ENCODE results near the gene BANF2.
"Not testable (repeated sequence)": the region's sequence is repeated elsewhere in the genome, so short reads cannot be mapped to it uniquely, and the experiment has no call there.

The BANF2 gene

GRCh38 chr20:17762873-17763557 is 63.2 kb downstream of the BANF2 start:
- ChIA-PET POLR2A (ENCODE audit: low non-redundant PET) (no interaction called here), CTCF (no interaction called here)
- no peak overlapping the region for H3K27ac ChIP-seq
- DNase-seq (ENCODE audit: low spot score), result peak; percentile 22
- TF ChIP-seq CTCF (conservative IDR thresholded peaks at IDR 0.05; ENCODE audit: low read depth), result no peak

GRCh38 chr20:17765017-17765416 is 65.3 kb downstream of the BANF2 start:
- H3K27ac ChIP-seq, result no peak overlapping the region
- DNase-seq (ENCODE audit: low spot score), result no peak
- ChIA-PET POLR2A (ENCODE audit: low non-redundant PET) (no interaction called here), CTCF (interaction anchor here (0.6 kb wide), 1 partner anchor 51 kb away, joined by 4 read pairs; no protein-coding TSS in a partner anchor)
- TF ChIP-seq CTCF (conservative IDR thresholded peaks at IDR 0.05; ENCODE audit: low read depth), result no peak

- CTCF ChIA-PET, result interaction anchor here (0.6 kb wide), 1 partner anchor 52 kb away, joined by 4 read pairs; no protein-coding TSS in a partner anchor
- POLR2A ChIA-PET (ENCODE audit: low non-redundant PET), result no interaction called here
- no peak for DNase-seq (ENCODE audit: low spot score)
- no peak overlapping the region for H3K27ac ChIP-seq
- no peak for TF ChIP-seq CTCF (conservative IDR thresholded peaks at IDR 0.05; ENCODE audit: low read depth)
These were observed 65.8 kb downstream of the BANF2 start for GRCh38 chr20:17765584-17765983.

- no peak for TF ChIP-seq CTCF (conservative IDR thresholded peaks at IDR 0.05; ENCODE audit: low read depth)
- POLR2A ChIA-PET (ENCODE audit: low non-redundant PET), result no interaction called here
- CTCF ChIA-PET, result no interaction called here
- no peak for DNase-seq (ENCODE audit: low spot score)
- H3K27ac ChIP-seq, result no peak overlapping the region
These were observed 66.5 kb downstream of the BANF2 start for GRCh38 chr20:17766226-17766625.

GRCh38 chr20:17767624-17768023 is 67.9 kb downstream of the BANF2 start:
- POLR2A ChIA-PET (ENCODE audit: low non-redundant PET), result no interaction called here
- TF ChIP-seq CTCF (conservative IDR thresholded peaks at IDR 0.05; ENCODE audit: low read depth), result no peak
- no peak overlapping the region for H3K27ac ChIP-seq
- DNase-seq (ENCODE audit: low spot score), result no peak
- CTCF ChIA-PET, result no interaction called here

GRCh38 chr20:17768271-17768670 is 68.5 kb downstream of the BANF2 start:
- no peak for TF ChIP-seq CTCF (conservative IDR thresholded peaks at IDR 0.05; ENCODE audit: low read depth)
- DNase-seq (ENCODE audit: low spot score), result no peak
- H3K27ac ChIP-seq, result no peak overlapping the region
- ChIA-PET POLR2A (ENCODE audit: low non-redundant PET) (no interaction called here), CTCF (no interaction called here)

- H3K27ac ChIP-seq; POLR2A ChIA-PET (ENCODE audit: low non-redundant PET); DNase-seq (ENCODE audit: low spot score): not testable (repeated sequence)
- CTCF ChIA-PET, result interaction anchor here (0.7 kb wide), 1 partner anchor 1634 kb away, joined by 3 read pairs; no protein-coding TSS in a partner anchor
These were observed 70.0 kb downstream of the BANF2 start for GRCh38 chr20:17769716-17770115.
